Activated CD8-positive, alpha-beta T cell treated with anti-CD3 and anti-CD28 coated beads for 36 hours (primary cell): ENCODE results near the gene PLSCR3. TPM values are rescaled to one million over a fixed set of nuclear protein-coding genes. Genes with fewer than 3 reads are reported as not detected.
"Not testable (repeated sequence)": the region's sequence is repeated elsewhere in the genome, so short reads cannot be mapped to it uniquely, and the experiment has no call there.

Experiments
- ATAC-seq: fragments of 200-7000 bp; cut with Tn5 transposase; one replicate; pipeline ENCODE4 v1.10.0; 2021; ENCODE audit warnings: mild to moderate bottlenecking, moderate library complexity
- CTCF ChIA-PET: fragments of 350-600 bp; sonication (Branson Sonifier 250); formaldehyde crosslinking; loops from one replicate; lab custom pipeline; 2021; ENCODE audit warnings: antibody characterized with exemption; lab: Charles Lee
- POLR2A ChIA-PET: fragments of 350-600 bp; sonication (Branson Sonifier 250); formaldehyde crosslinking; loops from one replicate; lab custom pipeline; 2021; ENCODE audit warnings: antibody characterized with exemption; lab: Charles Lee
- DNase-seq: peaks from one replicate; pipeline ENCODE4 v3.0.0-alpha.2; 2020
- H3K27ac Mint-ChIP-seq: one replicate; pipeline ENCODE4 v1.8.0; 2021; ENCODE audit warnings: mild to moderate bottlenecking, mixed read lengths
- H3K27me3 Mint-ChIP-seq: one replicate; pipeline ENCODE4 v1.8.0; 2021; ENCODE audit warnings: mixed read lengths
- H3K36me3 Mint-ChIP-seq: one replicate; pipeline ENCODE4 v1.8.0; 2021; ENCODE audit warnings: low read depth, mixed read lengths
- H3K4me1 Mint-ChIP-seq: one replicate; pipeline ENCODE4 v1.8.0; 2021; ENCODE audit warnings: low read depth, mixed read lengths
- H3K4me3 Mint-ChIP-seq: one replicate; pipeline ENCODE4 v1.8.0; 2021; ENCODE audit warnings: mild to moderate bottlenecking, moderate library complexity, mixed read lengths
- H3K9me3 Mint-ChIP-seq: one replicate; pipeline ENCODE4 v1.8.0; 2021; ENCODE audit warnings: mixed read lengths
- intact Hi-C: fragments of 100-400 bp; cut with micrococcal nuclease; formaldehyde crosslinking; loops from one replicate; pipeline ENCODE4 v1.10.0; 2022
- total RNA-seq, 2 experiments: library from RNA; stranded (reverse); gene quantifications; one replicate each; pipeline ENCODE4 v1.2.3, GENCODE V29; 2021
- TF ChIP-seq, protein P1 (sequence below): fragments of 200-600 bp; IDR thresholded peaks from one replicate; pipeline ENCODE4 v1.8.0; 2022; ENCODE audit warnings: antibody characterized with exemption, mild to moderate bottlenecking

The PLSCR3 gene
- total RNA-seq, 2 experiments from 2014 or later, result 62.6 to 71.1 TPM

DNA sequence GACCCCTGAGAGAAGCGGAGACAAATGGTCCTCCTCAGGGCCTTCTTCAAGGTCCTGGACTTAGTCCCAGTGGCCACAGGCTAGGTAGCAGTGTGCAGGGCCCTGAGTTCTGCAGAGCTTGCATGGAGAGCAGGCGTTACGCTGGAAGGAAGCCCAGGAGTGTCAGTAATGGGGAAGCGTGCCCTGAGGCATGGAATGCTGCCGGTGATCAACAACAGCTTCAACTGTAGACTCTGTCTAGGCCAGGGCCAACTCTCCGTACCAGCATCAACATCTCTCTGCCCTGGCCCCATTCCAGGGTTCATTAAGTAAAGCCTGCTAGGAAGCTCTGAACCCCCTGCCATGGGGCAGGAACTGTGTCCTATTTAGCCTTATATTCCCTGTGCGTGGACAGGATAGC lies 14.0 kb downstream of the PLSCR3 start:
- H3K4me3 Mint-ChIP-seq, result no peak overlapping the region
- H3K4me1 Mint-ChIP-seq, result peaks cover 9% of the 10 kb centered on the region
- CTCF ChIA-PET, result interaction anchor here (1.0 to 1.1 kb wide), 2 partner anchors 24 to 25 kb away, joined by 4 read pairs; partner anchors contain the start of gene TMEM95
- H3K27ac Mint-ChIP-seq, result no peak overlapping the region
- intact Hi-C loops, result no loop called here
- H3K9me3 Mint-ChIP-seq, result peaks cover 4% of the 10 kb centered on the region
- POLR2A ChIA-PET, result interaction anchor here (0.7 to 1.5 kb wide), 4 partner anchors 9 to 57 kb away, joined by 3 to 6 read pairs (median 4); no protein-coding TSS in a partner anchor
- H3K27me3 Mint-ChIP-seq, result peaks cover 36% of the 10 kb centered on the region
- ATAC-seq (no peak), DNase-seq (no peak)
- H3K36me3 Mint-ChIP-seq, result peaks cover 2% of the 10 kb centered on the region
- TF ChIP-seq, protein P1, sequence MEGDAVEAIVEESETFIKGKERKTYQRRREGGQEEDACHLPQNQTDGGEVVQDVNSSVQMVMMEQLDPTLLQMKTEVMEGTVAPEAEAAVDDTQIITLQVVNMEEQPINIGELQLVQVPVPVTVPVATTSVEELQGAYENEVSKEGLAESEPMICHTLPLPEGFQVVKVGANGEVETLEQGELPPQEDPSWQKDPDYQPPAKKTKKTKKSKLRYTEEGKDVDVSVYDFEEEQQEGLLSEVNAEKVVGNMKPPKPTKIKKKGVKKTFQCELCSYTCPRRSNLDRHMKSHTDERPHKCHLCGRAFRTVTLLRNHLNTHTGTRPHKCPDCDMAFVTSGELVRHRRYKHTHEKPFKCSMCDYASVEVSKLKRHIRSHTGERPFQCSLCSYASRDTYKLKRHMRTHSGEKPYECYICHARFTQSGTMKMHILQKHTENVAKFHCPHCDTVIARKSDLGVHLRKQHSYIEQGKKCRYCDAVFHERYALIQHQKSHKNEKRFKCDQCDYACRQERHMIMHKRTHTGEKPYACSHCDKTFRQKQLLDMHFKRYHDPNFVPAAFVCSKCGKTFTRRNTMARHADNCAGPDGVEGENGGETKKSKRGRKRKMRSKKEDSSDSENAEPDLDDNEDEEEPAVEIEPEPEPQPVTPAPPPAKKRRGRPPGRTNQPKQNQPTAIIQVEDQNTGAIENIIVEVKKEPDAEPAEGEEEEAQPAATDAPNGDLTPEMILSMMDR, result no peak

DNA sequence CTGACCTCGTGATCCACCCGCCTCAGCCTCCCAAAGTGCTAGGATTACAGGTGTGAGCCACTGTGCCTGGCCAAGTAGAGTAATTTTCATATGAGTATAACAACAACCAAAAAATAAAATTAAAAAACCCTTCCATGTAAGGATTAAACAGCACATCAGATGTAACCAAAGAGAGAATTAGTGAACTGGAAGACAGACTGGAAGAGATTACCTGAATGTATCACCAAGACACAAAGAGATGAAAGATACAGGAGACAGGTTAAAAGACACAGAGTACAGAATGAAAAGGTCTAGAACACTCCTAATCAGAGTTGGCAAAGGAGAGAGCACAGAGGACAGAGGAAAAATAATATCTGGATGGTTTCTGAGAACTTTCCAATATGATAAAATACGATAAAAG lies 15.2 kb downstream of the PLSCR3 start:
- Mint-ChIP-seq H3K27me3 (peaks cover 36% of the 10 kb centered on the region), H3K36me3 (peaks cover 2% of the 10 kb centered on the region), H3K27ac (no peak overlapping the region), H3K9me3 (peaks cover 4% of the 10 kb centered on the region), H3K4me1 (peaks cover 5% of the 10 kb centered on the region), H3K4me3 (no peak overlapping the region)
- TF ChIP-seq, protein P1, result no peak
- ATAC-seq (no peak), DNase-seq (no peak)
- POLR2A ChIA-PET, result no interaction called here
- CTCF ChIA-PET, result no interaction called here
- intact Hi-C loops, result no loop called here

DNA sequence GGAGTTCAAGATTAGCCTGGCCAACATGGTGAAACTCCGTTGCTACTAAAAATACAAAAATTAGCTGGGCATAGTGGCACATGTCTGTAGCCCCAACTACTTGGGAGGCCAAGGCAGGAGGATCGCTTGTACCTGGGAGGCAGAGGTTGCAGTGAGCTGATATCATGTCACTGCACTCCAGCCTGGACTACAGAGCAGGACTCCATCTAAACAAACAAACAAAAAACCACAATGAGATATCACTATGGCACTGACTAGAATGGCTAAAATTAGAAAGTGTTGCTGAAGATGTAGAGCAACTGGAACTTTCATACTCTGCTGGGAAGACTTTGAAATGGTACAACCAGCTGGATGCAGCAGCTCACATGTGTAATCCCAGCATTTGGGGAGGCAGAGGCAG lies 20.0 kb downstream of the PLSCR3 start:
- ChIA-PET CTCF (interaction anchor here (3.9 kb wide), 1 partner anchor 18 kb away, joined by 17 read pairs; no protein-coding TSS in a partner anchor), POLR2A (interaction anchor here (2.9 kb wide), 1 partner anchor 9 kb away, joined by 11 read pairs; no protein-coding TSS in a partner anchor)
- DNase-seq (no peak), ATAC-seq (no peak)
- Mint-ChIP-seq H3K4me3 (no peak overlapping the region), H3K9me3 (peaks cover 4% of the 10 kb centered on the region), H3K4me1 (peaks cover 2% of the 10 kb centered on the region), H3K27me3 (peaks cover 8% of the 10 kb centered on the region), H3K36me3 (peaks cover 2% of the 10 kb centered on the region), H3K27ac (no peak overlapping the region)
- intact Hi-C loops, result no loop called here
- TF ChIP-seq, protein P1, result no peak

DNA sequence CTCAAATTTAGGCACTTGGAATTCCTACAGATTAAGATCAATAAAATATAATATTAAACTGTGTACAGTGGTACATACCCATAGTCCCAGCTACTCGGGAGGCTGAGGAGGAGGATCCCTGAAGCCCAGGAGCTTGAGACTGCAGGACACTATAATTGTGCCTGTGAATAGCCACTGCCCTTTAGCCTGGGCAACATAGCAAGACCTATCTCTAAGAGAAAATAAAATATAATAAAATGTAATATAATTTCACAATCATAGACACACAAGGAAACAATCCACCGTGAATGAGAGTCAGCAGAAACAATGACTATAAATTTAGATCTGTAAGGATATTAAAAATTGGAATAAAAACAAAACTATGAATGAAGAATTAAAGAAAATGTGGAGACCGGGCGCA lies 23.5 kb downstream of the PLSCR3 start:
- no peaks in the 10 kb centered on the region for H3K9me3 Mint-ChIP-seq
- no peaks in the 10 kb centered on the region for H3K4me1 Mint-ChIP-seq
- intact Hi-C loops, result no loop called here
- TF ChIP-seq, protein P1, result no peak
- ChIA-PET POLR2A (interaction anchor here (1.4 to 1.5 kb wide), 2 partner anchors 15 to 256 kb away, joined by 3 read pairs; no protein-coding TSS in a partner anchor), CTCF (interaction anchor here (1.1 to 3.5 kb wide), 3 partner anchors 15 to 190 kb away, joined by 4 to 19 read pairs (median 7); no protein-coding TSS in a partner anchor)
- H3K36me3 Mint-ChIP-seq, result no peaks in the 10 kb centered on the region
- no peak overlapping the region for H3K4me3 Mint-ChIP-seq
- ATAC-seq (no peak), DNase-seq (no peak)
- no peaks in the 10 kb centered on the region for H3K27me3 Mint-ChIP-seq
- no peak overlapping the region for H3K27ac Mint-ChIP-seq

DNA sequence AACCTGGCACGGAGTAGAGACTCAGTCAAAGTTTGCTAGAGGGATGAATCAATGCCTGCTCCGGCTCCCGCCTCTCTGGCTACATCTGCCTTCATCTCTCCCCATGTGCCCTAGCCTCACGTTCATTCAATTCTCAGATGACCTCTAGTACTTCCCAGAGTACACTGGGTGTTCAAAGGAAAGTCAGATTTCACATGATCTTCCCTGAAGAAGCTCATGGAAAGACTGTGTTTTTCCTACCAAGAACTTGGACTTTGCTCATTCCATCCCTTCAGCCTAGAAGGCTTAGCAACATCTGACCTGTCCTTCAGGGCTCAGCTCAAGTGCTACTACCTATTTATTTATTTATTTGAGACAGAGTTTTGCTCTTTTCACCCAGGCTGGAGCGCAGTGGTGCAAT lies 24.5 kb downstream of the PLSCR3 start:
- POLR2A ChIA-PET, result interaction anchor here (0.6 to 1.5 kb wide), 4 partner anchors 16 to 257 kb away, joined by 3 read pairs; partner anchors contain the start of gene CD68
- no peaks in the 10 kb centered on the region for H3K27me3 Mint-ChIP-seq
- H3K4me3 Mint-ChIP-seq, result no peak overlapping the region
- intact Hi-C loops, result no loop called here
- no peaks in the 10 kb centered on the region for H3K36me3 Mint-ChIP-seq
- ATAC-seq (no peak), DNase-seq (no peak)
- no peak overlapping the region for H3K27ac Mint-ChIP-seq
- TF ChIP-seq, protein P1, result no peak
- no peaks in the 10 kb centered on the region for H3K9me3 Mint-ChIP-seq
- CTCF ChIA-PET, result interaction anchor here (0.8 to 3.5 kb wide), 4 partner anchors 14 to 191 kb away, joined by 4 to 19 read pairs (median 6); no protein-coding TSS in a partner anchor
- no peaks in the 10 kb centered on the region for H3K4me1 Mint-ChIP-seq

DNA sequence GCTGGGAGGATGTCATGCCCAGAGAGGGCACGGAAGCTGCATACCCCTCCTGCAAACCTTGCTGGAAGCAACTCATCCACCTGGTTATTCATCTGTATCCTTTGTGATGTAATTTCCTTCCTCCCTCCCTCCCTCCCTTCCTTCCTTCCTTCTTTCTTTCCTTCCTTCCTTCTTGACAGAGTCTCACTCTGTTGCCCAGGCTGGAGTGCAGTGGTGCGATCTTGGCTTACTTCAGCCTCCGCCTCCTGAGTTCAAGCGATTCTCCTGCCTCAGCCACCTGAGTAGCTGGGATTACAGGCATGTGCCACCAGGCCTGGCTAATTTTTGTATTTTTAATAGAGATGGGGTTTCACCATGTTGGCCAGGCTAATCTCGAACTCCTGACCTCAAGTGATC lies 25.7 kb downstream of the PLSCR3 start:
- ChIA-PET POLR2A (interaction anchor here (1.6 kb wide), 1 partner anchor 35 kb away, joined by 4 read pairs; the partner anchor contains the start of gene TMEM256), CTCF (interaction anchor here (1.0 to 3.5 kb wide), 2 partner anchors 12 to 192 kb away, joined by 3 to 19 read pairs; no protein-coding TSS in a partner anchor)
- H3K4me3 Mint-ChIP-seq, intact Hi-C loops, H3K27me3 Mint-ChIP-seq, ATAC-seq, H3K36me3 Mint-ChIP-seq, H3K27ac Mint-ChIP-seq, H3K4me1 Mint-ChIP-seq, H3K9me3 Mint-ChIP-seq, DNase-seq: not testable (repeated sequence)
